Activated CD4-positive, CD25-positive, alpha-beta regulatory T cell treated with anti-CD3 and anti-CD28 coated beads, Interleukin-2, amount 50 U/mL, for 16 hours (primary cell): ENCODE measurements around the gene EPB41.
"Not testable (repeated sequence)": the region's sequence is repeated elsewhere in the genome, so short reads cannot be mapped to it uniquely, and the experiment has no call there.

ENCODE experiments used
- DNase-seq: peaks from one replicate; pipeline ENCODE4 v3.0.0-alpha.2; 2020; ENCODE audit warnings: low read depth, low spot score

Gene EPB41

DNA sequence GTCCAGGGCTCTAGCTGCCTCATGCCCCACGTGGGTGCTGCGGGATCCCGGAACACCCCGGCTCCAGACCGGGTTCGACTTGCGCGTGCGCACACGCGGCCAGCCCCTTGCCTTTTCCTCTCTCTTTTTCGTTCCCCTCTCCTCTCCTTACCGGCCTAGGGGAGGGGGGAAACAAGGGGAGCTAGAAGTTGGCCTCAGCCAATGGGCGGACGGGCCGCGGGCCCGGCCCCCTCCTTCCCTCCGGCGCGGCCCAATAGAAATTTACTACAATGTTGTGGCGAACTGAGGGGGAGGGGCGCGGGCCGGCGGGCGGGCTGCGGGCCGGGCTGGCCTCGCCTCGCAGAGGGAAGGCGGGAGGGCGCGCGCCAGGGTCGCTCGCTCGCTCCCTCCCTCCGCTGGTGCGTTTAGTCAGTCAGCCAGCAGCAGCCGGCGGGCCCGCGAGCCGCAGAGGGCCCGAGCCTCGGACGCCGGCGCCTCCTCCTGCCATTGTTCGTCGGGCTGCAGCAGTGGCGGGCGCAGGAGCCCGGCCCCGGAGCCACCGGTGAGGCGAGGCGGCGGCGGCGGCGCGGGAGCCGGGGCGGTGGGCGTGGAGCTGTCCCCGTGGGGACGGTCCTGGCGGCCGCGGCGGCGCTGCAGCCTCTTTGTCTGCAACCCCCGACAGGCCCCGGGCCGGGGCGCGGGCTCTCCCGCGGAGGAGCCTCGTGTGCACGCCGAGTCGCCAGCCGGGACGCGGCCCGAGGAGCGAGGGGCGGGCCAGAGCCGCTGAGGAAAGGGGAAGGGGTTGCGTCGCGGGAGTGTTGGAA lies at the start of gene EPB41:
EPB41 (plus strand) TSS at position 342 of the 803 bp plus-strand sequence. CDS start 72,869 bp downstream, outside the sequence.
- peak; percentile 76 for DNase-seq

DNA sequence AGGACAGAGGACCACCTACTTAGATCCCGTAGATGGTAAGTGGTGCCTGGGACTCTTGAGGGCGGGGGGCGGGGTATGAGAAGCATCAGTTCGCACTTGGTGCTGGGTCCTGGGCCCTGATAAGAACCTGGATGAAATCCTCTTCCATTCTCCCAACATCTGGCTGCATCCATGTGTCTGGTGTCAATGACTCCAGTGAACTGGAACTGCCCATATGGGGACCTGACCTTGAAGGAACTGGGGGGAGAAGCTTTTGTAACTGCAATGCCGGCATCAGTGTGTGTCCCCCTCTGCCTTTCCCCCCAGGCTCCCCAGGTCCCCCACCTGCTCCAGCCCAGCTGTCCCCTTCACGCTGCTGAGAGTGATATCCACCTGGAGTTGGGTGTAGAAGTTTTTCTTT lies 49.7 kb upstream of the EPB41 start:
- no peak for DNase-seq

DNA sequence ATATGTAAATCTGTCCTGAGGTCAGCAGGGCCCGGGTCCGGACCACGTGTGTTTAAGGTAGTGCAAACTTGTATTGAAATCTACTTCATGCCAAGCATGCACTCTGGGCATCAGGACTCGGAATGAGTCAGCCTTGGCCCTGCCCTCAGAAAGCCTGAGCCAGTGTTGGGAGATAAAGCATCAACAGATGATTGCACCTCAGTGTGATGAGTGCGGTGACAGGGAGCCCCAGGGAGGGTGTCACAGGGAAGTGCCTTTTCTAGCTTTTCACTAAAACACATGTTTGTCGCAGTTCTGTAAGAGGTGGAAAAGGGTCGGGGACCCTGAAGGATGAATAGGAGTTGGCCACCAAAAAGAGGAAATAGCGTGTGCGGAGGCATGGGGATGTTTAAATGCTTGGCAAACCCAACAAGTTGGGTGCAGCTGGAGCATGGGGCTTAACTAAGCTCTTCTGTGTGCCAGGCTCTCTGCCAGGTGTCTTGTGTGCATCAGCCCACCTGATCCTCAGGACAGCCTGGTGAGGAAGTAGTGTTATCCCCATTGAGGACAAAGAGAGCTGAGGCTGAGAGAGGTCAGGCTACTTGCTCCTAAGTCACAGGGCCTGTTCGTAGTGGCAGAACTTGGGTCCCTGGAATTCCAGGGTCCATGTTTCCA lies 48.2 kb upstream of the EPB41 start:
- no peak for DNase-seq

DNA sequence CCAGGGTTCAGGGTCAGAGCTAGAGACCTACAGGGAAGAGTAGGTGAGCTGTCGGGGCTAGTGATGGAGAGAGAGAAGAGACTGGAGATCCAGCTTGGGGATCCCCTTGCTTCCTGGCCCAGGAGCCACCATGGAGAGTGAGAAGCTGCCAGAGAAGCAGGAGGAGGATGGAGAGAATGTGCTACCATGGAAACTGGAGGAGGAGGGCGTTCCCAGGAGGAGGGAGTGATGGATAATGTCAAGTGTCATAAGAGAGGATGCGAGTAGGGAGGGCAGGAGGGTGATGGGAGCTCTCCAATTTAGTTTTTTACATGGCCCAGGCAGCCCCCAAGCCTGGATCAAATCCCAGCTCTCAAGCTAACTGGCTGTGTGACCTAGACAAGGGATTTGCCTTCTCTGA lies 46.5 kb upstream of the EPB41 start:
- no peak for DNase-seq

DNA sequence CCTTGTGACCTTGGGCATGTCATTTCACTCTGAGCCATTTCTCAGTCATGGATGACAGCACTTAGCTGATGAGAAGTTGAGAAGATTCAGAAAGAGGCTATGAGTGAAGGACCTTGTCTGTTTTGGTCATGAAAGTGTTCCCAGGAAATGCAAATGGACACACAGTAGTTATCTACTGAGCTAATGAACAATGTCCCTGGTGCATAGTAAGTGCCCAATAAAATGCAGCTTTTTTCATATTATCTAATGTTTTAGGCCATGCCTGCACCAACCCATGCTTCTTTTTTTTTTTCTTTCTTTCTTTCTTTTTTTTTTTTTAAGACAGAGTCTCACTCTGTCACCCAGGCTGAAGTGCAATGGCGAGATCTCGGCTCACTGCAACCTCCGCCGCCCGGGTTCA lies 44.4 kb upstream of the EPB41 start:
- DNase-seq = no peak

DNA sequence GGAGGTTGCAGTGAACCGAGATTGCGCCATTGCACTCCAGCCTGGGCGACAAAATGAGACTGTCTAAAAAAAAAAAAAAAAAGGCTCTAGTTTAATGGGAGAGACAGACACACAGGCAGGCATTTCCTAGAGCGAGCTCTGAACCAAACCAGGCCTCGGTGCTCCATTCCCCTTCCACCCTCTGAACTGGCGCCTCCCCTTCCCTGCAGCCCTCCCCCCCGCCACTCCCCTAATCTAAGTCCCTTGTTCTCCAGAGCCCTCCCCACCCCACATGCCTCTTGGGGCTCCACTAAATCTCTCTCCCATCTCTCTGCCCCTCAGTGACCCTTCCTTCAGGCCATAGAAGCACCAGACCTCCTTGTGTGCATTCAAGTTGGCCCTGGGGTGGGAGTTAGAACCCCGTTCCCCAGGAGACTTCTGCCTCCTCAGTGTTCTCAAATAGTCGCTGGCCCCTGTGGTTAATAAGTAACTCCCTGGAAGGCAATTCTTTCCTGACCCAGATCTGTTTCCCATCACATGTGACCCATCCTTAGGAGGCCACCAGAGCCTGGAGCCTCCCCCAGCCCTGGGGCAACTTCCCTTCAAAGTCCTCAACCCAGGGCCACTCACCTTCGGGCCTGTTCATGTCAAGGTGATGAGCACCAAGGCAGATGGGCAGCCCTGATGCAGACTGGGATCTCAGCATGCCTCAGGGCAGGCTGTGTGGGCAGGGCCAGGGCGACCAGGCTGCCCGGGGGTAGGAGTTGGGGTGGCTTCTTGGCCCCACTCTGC lies 42.6 kb upstream of the EPB41 start:
- DNase-seq = no peak

DNA sequence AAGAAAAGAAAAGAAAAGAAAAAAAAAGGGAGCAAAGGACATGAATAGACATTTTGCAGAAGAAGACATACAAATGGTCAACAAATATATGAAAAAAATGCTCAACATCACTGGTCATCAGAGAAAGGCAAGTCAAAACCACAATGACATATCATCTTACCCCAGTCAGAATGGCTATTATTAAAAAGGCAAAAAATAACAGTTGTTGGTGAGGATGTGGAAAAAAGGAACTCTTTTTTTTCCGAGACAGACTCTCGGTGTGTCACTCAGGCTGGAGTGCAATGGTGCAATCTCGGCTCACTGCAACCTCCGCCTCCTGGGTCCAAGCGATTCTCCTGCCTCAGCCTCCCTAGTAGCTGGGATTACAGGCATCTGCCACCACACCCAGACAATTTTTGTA lies 39.2 kb upstream of the EPB41 start:
- DNase-seq = not testable (repeated sequence)

DNA sequence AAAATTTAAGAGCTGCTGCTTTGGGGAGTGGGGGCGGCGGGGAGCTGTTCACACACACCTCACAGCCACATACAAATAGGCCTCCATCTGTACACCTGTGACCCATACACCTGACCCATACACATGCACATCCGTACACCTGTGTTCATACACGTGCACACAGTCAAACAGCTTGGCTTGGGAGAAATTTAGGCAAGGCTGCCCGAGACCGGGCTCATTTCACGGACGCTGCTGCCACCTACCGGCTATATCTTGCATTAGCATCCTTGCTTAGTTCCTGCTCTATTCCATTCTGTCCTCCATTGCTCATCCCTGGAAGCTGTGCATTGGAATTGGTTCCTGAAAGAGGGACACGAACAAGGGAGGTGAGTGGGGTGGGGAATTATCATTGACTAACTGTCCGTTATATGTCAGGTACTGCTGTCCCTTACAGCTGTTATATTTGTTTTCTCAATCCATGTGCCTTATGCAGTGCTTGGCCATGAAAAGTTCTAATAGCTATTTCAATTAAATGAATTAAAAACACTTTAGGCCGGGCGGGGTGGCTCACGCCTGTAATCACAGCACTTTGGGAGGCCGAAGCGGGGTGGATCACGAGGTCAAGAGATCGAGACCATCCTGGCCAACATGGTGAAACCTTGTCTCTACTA lies 37.1 kb upstream of the EPB41 start:
- peak; percentile 51 for DNase-seq

DNA sequence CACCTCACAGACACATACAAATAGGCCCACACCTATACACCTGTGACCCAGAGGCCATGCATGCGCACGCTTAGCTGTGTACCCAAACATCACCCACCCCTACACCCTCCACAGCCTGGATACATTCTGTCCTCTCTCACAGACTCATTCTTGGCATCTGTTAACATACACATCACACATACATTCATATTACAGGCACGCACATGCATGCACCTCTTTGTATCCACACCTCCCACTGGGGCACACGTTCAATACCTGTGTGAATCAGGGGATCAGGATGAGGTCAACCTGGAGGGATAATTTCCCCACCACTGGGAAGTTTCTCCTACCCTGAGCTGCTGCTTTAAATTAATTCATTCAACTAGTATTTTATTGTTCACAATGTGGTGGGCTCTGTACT lies 35.6 kb upstream of the EPB41 start:
- DNase-seq = no peak

DNA sequence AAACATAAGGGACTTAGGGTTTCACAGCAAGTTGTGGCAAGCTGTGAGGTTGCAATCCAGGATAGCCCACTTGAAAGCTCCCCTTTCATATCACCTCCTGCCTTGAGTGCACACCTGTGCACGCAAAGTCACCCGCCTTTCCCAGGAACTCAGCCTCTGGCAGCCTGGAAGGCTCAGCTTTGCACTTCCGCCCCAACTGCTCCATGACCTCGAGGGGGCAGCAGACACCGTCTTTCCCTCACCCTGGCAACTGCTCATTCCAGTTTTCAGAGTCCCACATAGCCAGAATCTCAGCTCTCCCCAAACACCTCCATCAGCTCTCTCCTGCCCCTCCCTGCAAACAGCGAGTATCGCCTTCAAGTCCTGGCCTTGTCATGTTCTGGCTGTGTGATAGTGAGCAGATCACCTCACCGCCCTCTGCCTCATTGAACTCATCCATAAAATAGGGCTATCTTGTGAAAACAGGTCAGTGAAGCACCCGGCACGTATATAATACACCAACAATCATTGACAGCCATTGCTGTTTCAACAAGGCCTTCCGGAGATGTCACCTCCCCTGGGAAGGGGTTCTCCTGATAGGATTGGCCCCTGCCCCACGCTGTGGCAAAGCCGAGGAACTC lies 32.2 kb upstream of the EPB41 start:
- peak; percentile 59 for DNase-seq

DNA sequence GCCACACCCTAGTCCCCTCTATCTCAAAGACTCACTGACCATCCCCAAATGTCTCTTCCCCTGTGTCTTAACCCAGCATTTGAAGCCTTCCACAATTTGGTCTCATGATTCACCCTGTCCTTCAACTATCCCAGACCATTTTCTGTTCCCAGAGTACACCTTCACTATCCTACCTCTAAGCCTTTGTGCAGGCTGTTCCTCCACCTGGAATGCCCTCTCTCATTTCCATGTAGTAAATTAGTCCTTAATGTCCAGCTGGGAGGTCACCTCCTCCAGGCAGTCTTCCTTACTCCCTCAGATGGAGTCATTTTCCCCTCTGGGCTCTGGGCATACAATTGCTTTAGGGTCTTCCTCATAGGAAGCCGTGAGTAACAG lies 31.1 kb upstream of the EPB41 start:
- DNase-seq = no peak

DNA sequence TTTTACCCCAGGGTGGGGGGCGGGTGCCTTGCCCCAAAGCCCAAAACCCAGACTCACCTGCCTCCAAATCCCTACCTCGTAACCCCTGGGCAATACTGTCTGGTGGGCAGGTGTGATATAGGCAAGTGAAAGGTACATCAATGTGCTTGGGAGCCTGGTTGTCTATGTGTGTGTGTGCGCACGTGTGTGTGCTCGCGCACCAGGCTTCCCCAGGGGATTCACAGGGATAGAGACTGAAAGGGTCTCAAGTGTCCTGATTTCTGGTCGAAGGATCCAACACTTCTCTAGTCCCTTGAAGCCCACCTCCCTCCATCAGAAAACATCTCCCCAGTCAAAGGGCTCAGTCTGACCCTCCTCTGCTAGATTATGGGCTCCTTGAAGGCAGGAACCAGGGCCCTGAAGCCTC lies 28.9 kb upstream of the EPB41 start:
- DNase-seq = no peak

DNA sequence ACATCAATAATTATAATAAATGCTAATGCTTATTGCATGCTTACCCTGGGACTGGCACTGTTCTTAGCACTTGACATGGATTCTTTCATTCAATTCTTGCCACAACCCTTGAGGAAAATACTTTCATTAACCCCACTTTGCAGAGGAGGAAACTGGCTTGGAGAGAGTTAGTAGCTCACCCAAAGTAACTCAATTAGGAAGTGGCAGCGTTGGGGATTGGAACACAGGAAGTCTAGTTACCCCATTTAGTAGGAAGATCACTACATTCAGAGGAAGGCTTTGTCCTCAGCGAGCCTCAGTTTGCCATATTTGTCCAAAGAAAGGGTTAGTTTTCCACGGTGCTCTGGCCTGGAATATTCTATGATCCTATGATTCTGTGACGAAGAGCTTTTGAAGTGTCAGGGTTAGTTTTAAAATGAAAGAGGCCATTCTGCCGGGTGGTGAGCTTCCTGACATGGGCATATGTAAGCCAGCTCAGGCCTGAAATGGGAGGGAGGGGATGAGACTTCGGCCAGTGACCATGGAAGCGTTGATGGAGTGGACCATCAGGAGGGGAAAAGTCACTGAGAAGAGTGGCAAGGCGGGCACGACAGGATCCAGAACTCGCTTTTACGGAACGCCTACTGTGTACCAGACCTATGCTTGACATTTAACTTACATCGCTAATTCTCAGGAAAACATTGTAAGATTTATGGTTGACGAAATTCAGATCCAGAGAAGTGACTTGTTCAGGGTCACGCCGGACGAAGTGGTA lies 28.2 kb upstream of the EPB41 start:
- DNase-seq = no peak

DNA sequence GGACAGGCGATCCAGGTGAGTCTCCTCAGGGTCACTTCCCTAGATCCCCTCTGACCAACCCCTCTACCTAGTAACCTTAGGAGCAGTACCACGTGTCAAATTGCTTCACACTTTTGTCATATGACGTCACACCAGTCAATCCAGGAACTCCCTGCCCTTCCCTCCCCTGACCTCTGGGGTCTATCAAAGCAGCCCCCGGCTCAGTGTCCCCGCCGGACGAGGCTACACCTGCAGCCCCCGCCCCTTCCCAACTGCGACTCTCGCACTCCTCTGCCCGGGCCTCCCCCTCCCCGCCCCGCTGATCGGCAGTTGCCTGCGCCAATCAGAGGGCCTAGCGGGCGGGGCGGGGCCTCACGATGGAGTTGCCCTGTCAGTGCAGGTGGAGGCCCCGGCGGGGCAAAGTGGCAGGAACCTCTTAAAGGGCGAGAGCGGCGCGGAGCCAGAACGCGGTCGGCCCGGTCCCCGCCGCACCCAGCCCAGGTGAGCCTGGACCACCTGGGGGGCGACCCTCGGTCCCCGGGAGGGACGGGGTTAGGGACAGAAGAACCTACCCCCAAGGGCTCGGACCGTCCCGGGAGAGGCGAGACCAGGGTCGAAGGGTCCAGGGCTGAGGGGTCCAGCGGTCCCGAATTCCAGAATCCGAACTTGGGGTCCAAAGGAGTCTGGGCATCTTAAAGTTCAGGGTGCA lies 27.5 kb upstream of the EPB41 start:
- peak; percentile 72 for DNase-seq

DNA sequence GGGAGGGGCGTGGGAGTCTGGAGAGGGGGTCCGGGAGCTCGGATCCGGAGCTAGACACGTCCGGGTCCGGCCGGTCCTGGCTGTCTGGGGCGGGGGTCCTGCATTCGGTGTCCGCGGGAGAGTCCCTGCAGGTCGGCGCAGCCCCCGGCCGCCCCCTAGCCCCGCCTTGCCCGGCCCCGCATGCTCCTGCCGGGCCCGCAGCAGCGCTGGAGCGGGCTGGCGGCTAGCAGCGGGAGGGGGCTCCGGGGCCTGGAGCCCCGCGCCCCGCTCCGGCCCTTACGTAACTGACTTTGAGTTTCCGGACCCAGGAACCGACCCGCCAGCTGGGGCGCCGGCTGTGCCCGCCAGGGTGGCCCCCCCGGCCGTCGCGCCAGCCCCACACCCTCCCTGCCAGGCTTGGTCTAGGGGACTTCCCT lies 26.9 kb upstream of the EPB41 start:
- no peak for DNase-seq

DNA sequence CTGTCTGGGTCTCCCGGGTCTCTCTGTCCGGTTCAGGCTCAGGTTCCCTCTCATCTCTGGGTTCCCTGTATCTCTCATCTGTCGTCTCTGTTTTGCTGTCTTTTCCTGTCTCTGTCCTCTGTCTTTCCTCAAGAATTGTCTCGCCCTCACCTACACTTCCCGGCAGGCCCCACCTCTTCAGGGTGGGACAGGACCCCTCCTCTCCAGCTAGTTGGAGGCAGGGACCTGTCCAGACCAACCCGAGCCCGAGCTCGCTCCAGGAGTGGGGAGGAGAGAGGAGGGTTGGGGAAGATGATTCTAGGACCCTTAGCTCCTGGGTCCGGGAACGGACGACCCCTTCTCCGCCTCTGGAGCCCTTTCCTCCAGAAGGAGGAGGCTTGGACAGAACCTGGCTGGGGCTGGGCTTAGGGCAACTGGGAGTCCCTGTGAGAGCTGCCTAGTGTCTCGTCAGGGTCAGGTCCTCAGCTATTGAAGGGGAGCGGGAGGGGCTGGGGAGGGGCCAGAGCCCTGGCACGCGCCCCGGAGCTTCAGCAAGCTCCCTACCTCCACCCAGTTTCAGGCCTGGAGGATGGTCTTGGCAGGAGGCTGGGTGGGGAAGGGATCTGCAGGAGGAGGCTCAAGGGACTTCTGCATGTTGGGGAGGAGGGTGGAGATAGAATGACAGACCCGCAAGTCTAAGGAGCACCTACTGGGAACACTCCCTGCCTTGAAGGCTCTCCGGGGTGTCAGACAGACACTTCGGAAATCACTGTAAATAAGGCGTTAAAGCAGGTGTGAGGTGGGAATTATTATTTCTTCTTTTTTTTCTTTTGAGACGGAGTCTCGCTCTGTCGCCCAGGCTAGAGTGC lies 26.3 kb upstream of the EPB41 start:
- DNase-seq = no peak

DNA sequence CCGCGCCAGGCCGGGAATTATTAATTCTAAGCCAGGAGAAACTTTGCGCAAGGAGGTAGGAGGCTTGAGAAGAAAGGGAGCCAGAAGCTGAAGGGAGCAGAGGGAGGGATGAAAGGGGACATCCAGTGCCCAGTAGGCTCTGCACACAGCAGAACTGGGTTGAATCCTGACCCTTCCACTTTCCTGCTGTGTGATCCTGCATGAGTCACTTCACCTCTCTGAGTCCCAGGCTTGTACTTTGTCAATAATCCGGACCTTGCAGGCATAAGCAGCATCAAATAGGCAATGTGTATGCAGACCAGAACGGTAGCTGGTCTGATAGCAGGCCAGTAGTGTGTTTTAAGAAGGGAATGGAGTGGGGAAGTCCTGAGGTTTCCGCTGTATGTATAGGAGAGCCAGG lies 25.5 kb upstream of the EPB41 start:
- DNase-seq = no peak

DNA sequence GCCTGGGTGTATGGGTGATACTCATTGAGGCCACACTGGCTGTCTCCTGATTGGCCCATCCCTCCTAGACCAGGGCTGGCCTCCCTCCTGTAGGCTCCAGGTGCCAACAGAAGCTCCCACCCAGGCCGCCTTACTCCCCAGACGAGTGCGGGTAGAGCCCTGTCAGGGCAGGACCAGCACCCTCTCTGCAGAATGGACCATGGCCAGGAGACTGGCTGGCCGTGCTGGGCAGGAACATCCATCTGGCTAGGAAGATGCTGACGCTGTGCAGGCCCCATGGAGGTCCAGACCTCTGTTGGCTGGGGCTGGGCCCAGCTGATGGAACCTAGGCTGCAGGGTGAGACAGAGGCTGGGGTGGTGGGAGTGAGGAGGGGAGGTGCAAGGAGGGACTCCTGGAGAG lies 25.0 kb upstream of the EPB41 start:
- DNase-seq = no peak

DNA sequence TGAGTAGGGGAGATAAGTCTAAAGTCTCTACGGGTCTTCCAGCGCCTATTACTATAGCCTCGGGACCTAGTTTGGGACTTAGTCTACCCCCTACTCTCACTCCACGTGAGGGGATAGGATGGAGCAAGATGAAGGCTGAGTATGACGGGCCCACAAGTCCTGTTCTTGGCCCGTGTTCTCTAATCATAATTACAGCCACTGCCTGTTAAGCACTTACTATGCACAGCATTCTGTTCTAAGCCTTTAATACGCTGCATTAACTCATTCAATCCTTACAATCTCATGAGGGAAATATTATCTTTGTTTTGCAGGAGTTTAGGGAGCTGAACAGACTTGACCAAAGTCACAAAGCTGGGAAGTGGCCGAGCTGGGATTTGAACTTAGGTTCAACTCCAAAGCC lies 23.9 kb upstream of the EPB41 start:
- DNase-seq = no peak
